Activated CD4-positive, alpha-beta T cell treated with anti-CD3 and anti-CD28 coated beads for 48 hours (primary cell): ENCODE measurements around the gene NOL6.
"Not testable (repeated sequence)": the region's sequence is repeated elsewhere in the genome, so short reads cannot be mapped to it uniquely, and the experiment has no call there.

Source experiments
- DNase-seq: peaks from one replicate; pipeline ENCODE4 v3.0.0-alpha.2; 2020

The NOL6 gene, protein sequence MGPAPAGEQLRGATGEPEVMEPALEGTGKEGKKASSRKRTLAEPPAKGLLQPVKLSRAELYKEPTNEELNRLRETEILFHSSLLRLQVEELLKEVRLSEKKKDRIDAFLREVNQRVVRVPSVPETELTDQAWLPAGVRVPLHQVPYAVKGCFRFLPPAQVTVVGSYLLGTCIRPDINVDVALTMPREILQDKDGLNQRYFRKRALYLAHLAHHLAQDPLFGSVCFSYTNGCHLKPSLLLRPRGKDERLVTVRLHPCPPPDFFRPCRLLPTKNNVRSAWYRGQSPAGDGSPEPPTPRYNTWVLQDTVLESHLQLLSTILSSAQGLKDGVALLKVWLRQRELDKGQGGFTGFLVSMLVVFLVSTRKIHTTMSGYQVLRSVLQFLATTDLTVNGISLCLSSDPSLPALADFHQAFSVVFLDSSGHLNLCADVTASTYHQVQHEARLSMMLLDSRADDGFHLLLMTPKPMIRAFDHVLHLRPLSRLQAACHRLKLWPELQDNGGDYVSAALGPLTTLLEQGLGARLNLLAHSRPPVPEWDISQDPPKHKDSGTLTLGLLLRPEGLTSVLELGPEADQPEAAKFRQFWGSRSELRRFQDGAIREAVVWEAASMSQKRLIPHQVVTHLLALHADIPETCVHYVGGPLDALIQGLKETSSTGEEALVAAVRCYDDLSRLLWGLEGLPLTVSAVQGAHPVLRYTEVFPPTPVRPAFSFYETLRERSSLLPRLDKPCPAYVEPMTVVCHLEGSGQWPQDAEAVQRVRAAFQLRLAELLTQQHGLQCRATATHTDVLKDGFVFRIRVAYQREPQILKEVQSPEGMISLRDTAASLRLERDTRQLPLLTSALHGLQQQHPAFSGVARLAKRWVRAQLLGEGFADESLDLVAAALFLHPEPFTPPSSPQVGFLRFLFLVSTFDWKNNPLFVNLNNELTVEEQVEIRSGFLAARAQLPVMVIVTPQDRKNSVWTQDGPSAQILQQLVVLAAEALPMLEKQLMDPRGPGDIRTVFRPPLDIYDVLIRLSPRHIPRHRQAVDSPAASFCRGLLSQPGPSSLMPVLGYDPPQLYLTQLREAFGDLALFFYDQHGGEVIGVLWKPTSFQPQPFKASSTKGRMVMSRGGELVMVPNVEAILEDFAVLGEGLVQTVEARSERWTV

DNA sequence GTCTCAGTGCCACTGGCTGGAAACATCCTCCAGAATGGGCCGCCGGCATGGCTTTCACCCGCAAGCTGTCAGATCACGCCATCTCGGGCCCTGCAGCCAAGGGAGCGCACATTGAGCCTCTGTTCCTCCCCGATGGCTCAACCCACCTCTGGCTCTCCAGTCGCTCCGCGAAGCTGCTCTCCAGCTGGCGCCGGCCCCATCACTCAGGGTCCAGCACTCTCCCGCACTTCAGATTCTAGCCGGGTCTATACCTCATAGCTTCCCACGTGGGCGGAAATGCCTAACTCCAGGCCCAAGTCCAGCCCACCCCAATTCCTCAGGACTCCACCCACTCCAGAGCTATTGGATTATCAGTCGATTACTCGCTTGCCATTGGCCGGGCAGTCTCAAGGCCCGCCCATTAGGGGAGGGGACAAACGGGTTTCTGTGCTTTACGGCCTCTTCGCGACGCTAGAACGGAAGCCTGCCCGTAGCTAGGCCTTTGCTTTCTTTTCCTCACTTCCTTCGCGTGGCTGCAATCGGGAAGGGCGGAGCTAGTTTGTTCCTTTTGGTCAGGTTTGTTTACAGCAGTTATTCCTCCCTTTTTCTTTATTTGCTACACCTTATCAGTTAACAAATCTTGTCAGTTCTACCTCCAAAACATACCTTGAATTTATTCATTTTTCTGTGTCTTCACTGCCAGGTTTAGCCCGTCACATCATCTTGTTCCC lies at the start of gene NOL6:
Gene NOL6, minus strand, starts transcription at position 282 of the 710 bp plus-strand sequence. Its CDS starts 82 bp downstream, at position 200.
- DNase-seq, result peak; percentile 98

DNA sequence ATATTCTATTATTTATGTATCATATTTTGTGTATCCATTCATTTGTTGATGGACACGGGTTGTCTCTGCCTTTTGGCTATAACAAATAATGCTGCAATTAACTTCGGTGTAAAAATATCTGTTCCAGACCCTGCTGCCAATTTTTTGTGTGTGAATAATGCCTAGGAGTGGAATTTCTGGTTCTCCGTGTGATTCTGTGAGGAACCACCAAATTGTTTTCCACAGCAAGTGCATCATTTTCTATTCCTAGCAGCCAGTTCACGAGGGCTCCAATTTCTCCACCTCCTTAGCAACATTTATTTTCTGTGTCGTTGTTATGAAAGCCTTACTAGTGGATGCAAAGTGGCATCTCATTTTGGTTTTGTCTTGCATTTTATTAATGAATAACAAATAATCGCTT lies 48.1 kb upstream of the NOL6 start:
- not testable (repeated sequence) for DNase-seq

DNA sequence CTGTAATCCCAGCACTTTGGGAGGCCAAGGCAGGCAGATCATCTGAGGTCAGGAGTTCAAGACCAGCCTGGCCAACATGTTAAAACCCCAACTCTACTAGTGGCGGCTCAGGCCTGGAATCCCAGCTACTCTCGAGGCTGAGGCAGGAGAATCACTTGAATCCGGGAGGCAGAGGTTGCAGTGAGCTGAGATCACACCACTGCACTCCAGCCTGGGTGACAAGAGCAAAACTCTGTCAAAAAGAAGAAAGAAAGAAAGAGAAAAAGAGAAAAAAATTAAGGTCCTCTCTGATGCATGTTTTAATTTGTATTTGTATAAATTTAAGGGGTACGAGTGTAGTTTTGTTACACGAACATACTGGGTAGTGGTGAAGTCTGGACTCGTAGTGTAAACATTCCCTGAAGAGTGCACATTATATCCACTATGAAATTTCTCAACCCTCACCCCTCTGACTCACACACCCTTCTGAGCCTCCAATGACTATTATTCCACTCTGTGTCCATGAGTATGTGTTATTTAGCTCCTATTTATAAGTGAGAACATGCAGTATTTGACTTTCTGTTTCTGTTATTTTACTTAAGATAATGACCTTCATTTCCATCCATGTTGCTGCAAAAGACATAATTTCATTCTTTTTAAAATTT lies 44.3 kb upstream of the NOL6 start:
- DNase-seq, result not testable (repeated sequence)

DNA sequence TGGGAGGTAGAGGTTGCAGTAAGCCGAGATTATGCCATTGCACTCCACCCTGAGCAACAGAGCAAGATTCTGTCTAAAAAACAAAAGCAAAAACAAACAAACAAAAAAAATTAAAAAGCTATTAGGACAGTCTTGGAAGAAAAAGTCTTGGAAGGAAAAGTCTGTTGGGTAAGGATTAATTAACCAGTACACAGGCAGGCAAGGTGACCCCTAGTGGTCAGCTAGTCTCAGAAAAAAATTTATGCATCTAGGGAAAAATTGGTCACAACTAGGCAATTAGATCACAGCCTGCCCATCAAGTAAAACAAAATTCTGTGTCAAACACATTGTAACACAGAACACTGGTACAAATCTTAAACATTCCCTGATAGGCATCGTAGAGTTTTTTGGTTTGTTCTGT lies 43.6 kb upstream of the NOL6 start:
- no peak for DNase-seq

DNA sequence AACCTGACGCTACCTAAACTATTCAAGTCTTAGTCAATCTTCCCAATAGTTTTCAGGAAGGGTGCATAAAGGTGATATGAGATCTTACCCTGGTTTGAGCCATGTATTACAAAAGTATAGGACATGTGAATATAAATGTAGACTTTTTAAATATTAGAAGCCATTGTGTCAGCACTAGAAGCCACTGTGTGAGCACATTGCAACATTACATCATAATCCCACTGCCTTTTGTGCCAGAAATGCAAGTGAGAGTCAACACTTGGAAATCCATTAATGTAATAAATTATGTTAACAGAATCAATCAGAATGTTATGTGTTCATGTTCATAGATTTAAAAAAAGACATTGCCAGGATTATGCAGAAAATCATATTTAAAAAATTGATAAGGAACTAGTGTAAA lies 42.7 kb upstream of the NOL6 start:
- DNase-seq, result not testable (repeated sequence)

DNA sequence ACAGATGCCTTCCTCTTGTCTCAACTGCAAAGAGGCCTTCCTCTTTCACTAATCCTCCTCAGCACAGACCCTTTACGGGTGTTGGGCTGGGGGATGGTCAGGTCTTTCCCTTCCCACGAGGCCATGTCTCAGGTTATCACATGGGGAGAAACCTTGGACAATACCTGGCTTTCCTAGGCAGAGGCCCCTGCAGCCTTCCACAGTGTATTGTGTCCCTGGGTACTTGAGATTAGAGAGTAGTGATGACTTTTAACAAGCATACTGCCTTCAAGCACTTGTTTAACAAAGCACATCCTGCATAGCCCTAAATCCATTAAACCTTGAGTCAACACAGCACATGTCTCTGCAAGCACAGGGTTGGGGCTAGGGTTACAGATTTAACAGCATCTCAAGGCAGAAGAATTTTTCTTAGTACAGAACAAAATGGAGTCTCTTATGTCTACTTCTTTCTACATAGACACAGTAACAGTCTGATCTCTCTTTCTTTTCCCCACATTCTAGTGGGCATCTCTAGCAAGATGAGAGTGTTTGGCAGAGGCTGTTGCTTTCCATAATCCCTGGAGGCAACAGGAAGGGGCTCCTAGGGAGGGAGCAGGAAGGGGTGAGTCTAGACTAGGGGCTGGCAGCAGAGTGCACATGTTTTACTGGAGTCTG lies 41.7 kb upstream of the NOL6 start:
- not testable (repeated sequence) for DNase-seq

DNA sequence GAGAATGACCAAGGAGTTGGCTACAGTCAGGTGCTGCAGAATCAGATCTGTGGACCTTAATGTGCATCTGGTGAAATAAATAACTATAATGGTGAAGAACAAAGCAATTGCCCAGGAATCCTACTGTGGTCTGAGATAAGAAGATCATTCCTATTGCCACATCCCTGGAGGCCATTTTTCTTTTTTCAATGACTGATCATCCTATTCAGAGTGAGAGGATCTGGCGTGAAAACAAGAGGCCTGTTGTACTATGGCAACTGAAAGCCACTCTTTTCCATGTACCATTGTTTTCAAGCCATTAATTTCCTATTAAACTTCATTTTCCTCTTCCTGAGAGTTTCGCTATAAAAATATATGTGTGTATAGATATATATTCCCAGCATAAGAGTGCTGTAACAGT lies 38.8 kb upstream of the NOL6 start:
- not testable (repeated sequence) for DNase-seq

DNA sequence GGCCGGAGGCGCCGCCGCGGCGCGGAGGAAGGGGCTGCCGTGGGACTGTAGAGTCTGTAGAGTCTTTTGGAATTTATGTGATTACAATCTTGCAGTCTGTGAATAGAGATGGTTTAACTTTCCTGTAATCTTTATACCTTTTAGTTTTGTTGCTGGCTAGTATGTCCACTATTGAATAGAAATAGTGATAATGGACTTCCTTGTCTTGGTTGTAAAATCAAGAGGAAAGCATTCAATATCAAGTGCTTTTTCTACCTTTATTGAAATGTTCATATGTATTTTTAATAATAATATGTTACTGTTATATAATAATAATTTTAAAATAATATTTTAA lies 37.4 kb upstream of the NOL6 start:
- not testable (repeated sequence) for DNase-seq

DNA sequence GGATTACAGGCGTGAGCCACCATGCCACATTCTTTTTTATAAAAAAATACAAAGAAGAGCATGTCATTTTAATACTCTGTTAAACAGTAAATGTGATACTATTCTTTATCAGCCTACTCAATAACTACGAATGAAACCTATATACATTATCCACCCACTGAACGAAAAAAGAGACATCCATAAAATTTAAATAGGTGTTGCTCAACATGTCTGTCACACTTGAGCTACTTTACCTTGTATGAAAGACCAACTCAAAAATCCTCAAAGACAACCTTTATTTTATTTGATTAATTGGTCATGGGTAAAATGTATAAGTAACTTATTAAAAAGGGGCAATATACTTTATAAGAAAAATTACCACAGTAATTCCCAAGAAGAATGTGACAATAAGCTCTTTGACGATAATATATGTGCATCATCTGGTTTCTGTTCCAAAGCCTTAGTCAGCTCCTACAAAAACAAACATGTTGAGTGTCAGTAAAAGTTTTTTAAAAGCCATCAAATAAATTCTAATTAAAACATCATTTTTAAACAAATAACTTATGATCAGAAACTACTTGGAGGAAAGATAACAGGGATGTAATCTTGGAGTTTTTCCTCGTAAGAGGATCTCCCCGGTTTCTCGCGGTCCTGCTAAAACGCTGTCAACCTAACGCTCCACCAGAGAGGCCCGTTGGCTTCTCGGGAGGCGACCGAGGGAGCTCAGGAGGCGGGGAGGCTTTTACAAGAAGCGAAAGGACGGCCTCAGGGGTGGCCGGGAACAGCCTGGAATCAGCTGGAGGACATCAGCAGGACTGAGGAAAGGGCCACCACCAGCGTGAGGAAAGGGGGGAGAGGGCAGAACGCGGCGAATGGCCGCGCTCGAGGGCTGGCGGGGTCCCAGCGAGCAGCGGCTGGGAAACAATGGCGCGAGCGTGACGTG lies 36.8 kb upstream of the NOL6 start:
- DNase-seq, result peak; percentile 59

DNA sequence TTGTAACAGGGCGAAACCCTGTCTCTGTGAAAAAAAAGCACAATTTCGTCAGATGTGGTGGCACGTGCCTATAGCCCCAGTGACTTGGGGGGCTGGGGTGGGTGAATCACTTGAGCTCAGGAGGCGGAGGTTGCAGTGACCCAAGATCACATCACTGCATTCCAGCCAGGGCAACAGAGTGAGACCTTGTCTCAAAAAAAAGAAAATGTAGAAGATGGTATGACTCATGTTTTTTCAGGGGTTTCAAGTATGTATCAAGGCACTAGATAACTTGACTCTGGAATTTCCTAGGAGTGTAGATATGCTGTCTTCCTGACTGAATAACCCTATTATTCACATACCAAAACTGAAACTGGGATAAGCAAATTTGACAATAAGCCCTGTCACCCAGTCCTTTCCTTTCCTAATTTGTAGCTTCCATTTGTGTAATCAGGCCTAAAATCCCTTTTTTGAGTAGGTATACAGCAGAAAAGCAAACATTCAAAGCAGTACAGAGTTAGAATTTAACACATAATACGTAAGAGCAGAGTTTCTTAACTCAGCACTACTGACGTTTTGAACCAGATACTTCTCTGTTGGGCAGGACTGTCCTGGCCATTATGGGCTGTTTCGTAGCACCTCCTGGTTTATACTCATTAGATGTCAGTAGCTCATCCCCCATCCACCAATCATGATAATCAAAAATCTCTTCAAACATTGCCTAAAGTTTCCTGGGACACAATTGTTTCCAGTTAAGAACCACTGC lies 33.1 kb upstream of the NOL6 start:
- peak; percentile 30 for DNase-seq

DNA sequence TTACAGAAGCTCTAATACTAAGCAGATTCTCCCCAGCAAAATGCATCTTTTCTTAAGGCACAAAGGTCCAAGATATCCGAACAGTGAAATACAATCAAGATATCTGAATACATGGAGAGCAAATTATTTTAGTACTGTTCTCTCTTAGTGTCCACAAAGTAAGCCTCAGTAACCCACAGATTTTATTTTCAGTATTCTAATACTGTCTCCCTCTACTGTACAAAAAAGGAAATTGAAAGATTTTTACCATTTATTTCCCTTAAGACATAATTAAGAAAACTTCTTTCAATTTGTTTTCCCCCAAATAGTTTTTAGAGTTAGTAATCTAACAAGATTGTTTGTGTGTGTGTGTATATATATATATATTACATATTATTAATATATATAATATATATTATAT lies 24.7 kb upstream of the NOL6 start:
- no peak for DNase-seq

DNA sequence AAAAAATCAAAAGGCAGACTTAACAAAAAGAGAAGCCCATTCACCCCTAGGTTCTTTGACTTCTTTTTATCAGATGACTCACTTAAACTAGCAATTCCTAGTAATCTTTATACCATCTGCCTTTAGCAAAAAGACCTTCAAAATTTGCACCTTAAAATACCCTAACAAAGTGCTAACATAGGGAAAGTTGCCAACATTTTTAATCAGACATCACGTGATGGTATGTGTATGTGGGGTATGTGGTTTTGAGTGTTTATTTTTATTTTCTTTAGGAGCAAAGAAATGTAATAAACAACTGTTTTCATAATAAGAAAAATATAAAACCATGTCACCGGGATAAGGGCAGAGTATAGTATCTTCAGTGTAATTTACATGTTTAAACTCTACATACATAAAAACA lies 20.1 kb upstream of the NOL6 start:
- DNase-seq, result not testable (repeated sequence)

DNA sequence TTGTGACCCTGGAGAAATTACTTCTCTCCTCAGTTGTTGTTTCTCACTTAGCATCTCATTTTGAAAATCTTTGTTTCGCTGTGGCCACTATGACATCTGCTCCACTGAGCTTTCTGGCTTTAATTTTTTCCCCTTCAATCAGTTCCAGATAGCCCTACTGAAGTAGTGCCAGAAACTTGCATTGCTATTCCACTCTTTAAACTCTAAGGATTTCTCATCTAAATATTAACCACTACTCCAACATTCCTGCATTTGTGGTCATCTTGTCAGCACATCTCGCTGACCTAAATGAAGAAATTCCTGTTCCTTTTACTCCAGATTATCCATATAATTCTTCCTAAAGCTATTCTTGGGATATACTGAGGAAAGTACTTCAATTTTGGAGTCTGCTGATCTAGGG lies 15.3 kb upstream of the NOL6 start:
- DNase-seq, result no peak

DNA sequence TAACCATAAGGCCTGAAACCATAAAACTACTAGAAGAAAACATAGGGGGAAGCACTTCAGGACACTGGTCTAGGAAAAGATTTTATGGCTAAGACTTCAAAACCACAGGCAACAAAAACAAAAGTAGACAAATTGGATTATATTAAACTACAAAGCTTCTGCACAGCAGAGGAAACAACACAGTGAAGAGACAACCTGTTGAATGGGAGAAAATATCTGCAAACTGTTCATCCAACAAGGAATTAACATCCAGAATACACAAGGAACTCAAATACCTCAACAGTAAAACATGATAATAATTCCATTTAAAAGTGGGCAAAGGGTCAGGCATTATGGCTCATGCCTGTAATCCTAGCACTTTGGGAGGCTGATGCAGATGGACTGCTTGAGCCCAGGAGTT lies 11.6 kb upstream of the NOL6 start:
- not testable (repeated sequence) for DNase-seq

DNA sequence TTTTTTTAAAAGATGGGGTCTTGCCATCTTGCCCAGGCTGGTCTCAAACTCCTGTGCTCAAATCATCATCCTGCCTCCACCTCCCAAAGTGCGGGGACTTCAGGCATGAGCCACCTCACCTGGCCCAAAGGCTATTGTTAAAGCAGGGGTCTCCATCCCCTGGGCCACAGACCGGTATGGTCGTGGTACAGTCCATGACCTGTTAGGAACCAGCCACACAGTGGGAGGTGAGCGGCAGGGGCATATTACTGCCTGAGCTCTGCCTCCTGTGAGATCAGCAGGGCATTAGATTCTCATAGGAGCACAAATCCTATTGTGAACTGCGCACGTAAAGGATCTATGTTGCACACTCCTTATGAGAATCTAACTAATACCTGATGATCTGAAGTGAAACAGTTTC lies 7.3 kb upstream of the NOL6 start:
- DNase-seq, result no peak

DNA sequence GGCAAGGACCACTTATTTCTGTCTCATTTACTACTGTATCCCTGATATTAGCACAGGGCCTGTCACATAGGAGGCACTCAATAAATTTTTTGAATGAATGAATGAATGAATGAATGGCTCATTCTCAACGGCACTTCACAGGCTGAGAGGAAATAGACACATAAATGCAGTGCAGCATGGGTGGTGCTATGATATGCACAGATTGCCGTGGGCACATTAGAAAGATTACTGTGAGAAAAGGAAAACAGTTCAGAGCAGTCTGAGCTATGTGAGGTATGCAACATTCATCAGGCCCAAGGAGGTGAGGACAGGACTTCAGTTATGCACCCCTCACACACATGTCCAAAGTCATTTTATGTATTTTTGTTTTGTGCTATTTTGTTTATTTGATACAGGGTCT lies 6.4 kb upstream of the NOL6 start:
- DNase-seq, result no peak

DNA sequence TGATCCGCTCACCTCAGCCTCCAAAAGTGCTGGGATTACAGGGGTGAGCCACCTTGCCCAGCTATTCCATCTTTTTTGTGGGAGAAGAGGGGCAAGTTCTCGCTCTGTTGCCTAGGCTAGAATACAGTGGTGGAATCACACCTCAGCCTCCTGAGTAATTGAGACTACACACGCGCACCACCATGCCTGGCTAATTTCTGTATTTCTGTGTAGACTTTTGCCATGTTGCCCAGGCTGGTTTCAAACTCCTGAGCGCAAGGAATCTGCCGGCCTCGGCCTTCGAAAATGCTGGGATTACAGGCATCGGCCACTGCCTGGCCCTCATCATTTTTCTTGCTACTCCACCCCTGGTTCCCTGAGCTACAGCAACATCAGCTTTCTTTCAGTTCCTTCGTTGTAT lies 2.8 kb upstream of the NOL6 start:
- no peak for DNase-seq

DNA sequence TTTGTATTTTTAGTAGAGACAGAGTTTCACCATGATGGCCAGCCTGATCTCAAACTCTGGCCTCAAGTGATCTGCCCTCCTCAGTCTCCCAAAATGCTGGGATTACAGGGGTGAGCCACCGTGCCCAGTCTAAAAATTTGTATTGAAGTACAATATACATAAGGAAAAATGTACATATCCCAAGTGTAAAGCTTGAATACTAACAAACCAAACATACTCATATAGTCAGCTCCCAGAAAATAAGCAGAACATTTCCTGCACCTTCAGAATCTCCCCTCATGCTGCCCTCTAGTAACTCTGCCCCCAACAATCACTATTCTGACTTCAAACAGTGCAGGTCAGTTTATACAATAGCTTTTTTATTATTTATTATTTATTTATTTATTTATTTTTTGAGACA lies 1.6 kb upstream of the NOL6 start:
- no peak for DNase-seq

DNA sequence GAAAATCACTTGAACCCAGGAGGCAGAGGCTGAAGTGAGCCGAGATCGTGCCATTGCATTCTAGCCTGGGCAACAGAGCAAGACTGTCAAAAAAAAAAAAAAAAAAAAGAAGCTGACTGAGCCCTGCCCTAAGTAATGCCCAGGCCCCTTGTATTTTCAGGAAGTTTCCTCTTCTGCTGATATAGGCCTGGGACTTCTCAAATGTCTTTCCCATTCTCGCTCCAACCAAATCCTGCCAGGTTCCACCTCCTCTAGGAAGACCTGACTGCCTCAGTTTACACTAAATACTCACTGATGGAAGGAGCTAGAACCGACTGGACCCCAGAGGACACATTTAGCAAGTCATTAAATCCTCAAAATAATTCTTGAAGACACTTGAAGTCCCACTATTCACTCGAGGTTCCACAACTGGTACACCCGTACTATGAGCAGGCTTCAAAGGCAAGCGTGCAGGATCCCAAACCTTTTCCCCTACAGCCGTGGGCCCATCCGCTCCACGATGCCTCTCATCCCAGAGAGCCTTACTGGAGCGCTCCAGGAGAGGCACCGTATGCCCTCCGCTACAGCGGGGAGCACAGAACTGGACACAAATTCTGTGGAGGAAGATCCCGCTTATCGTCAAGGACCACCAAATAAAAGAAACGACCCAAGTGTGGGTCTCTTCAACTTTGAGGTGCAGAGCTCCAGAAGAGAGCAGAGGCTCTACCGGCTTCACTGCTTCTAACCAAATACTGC lies 676 bp downstream of the NOL6 start:
- DNase-seq, result no peak
